ENCODE measurements around the gene TMEM41A.

DNA sequence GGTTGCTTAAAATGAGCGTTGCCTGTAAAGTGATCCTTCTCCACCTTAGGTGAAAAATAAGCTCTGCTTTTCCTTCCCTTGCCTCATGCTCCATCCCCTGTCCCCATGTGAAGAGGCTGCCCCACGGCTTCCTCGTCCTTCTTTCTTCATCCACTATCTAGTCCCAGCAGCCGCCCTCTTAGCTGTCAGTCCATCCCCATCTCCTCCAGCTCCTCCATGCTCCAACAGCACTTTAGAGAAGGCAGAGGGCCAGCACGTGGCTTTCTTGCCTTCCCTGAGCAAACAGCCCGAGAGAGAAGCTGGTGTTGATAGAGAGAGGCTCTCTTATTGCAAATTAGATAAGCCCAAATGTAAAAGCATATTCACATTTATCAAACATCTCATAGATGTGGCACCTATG is 9.0 kb upstream of the TMEM41A start:
- TF ChIP-seq, protein P1, sequence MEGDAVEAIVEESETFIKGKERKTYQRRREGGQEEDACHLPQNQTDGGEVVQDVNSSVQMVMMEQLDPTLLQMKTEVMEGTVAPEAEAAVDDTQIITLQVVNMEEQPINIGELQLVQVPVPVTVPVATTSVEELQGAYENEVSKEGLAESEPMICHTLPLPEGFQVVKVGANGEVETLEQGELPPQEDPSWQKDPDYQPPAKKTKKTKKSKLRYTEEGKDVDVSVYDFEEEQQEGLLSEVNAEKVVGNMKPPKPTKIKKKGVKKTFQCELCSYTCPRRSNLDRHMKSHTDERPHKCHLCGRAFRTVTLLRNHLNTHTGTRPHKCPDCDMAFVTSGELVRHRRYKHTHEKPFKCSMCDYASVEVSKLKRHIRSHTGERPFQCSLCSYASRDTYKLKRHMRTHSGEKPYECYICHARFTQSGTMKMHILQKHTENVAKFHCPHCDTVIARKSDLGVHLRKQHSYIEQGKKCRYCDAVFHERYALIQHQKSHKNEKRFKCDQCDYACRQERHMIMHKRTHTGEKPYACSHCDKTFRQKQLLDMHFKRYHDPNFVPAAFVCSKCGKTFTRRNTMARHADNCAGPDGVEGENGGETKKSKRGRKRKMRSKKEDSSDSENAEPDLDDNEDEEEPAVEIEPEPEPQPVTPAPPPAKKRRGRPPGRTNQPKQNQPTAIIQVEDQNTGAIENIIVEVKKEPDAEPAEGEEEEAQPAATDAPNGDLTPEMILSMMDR (IDR thresholded peaks at IDR 0.05) = no peak
- no peak for TF ChIP-seq POLR2A (IDR thresholded peaks at IDR 0.05)
